HEK293 (cell line): ENCODE data around the gene KLHL5.

ENCODE experiments used
- ZNF174 ChIP-seq: fragments of 450-650 bp; formaldehyde crosslinking; IDR thresholded peaks from 2 replicates; pipeline ENCODE4 v1.5.0; 2017; ENCODE audit warnings: missing biosample characterization, mild to moderate bottlenecking, missing genetic modification characterization
- ZNF658 ChIP-seq: fragments of 450-650 bp; formaldehyde crosslinking; IDR thresholded peaks from 2 replicates; pipeline ENCODE4; 2016; ENCODE audit warnings: missing biosample characterization, missing genetic modification characterization
- TF ChIP-seq, protein P1 (sequence below): fragments of 450-650 bp; IDR thresholded peaks from 2 replicates; pipeline ENCODE4 v1.5.1; 2018; ENCODE audit warnings: missing biosample characterization, mild to moderate bottlenecking, missing genetic modification characterization
- TF ChIP-seq, protein P2 (sequence below): fragments of 450-650 bp; formaldehyde crosslinking; conservative IDR thresholded peaks from 2 replicates; pipeline ENCODE4 v1.5.1; 2016; ENCODE audit warnings: low read depth, missing biosample characterization, missing genetic modification characterization

DNA sequence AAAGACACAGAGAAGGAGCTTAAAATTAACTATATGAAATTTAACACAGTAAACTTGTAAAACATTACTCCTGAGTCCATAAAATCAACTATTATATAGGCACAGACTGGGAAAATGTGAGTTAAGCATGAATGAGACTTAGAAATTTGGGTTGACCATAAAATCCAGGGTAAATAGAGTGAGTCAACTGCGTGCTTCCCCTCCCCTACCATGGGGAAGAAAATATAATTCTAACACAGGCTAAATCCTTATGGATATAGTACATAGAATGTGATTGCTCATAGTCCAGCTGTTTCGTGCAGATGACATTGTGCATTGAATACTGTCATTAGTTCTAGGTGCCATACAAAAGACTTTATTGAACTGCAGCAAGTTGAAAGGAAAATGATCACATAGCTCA lies 42.2 kb downstream of the KLHL5 start:
- TF ChIP-seq ZNF658 (tag by site-specific recombination) (no peak), ZNF174 (tag by site-specific recombination) (no peak)
- TF ChIP-seq, protein P1, sequence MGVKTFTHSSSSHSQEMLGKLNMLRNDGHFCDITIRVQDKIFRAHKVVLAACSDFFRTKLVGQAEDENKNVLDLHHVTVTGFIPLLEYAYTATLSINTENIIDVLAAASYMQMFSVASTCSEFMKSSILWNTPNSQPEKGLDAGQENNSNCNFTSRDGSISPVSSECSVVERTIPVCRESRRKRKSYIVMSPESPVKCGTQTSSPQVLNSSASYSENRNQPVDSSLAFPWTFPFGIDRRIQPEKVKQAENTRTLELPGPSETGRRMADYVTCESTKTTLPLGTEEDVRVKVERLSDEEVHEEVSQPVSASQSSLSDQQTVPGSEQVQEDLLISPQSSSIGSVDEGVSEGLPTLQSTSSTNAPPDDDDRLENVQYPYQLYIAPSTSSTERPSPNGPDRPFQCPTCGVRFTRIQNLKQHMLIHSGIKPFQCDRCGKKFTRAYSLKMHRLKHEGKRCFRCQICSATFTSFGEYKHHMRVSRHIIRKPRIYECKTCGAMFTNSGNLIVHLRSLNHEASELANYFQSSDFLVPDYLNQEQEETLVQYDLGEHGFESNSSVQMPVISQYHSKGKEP (tag by site-specific recombination), result no peak
- TF ChIP-seq, protein P2, sequence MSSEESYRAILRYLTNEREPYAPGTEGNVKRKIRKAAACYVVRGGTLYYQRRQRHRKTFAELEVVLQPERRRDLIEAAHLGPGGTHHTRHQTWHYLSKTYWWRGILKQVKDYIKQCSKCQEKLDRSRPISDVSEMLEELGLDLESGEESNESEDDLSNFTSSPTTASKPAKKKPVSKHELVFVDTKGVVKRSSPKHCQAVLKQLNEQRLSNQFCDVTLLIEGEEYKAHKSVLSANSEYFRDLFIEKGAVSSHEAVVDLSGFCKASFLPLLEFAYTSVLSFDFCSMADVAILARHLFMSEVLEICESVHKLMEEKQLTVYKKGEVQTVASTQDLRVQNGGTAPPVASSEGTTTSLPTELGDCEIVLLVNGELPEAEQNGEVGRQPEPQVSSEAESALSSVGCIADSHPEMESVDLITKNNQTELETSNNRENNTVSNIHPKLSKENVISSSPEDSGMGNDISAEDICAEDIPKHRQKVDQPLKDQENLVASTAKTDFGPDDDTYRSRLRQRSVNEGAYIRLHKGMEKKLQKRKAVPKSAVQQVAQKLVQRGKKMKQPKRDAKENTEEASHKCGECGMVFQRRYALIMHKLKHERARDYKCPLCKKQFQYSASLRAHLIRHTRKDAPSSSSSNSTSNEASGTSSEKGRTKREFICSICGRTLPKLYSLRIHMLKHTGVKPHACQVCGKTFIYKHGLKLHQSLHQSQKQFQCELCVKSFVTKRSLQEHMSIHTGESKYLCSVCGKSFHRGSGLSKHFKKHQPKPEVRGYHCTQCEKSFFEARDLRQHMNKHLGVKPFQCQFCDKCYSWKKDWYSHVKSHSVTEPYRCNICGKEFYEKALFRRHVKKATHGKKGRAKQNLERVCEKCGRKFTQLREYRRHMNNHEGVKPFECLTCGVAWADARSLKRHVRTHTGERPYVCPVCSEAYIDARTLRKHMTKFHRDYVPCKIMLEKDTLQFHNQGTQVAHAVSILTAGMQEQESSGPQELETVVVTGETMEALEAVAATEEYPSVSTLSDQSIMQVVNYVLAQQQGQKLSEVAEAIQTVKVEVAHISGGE (tag by site-specific recombination), result no peak
